ENCODE measurements around the gene PPP2R2D. TPM values are rescaled to one million over a fixed set of nuclear protein-coding genes. Genes with fewer than 3 reads are reported as not detected.

Gene PPP2R2D
- total RNA-seq, 2 donors from 2014 or later = 35.5 to 37.5 TPM

- no peak for TF ChIP-seq CTCF (conservative IDR thresholded peaks at IDR 0.05)
- Mint-ChIP-seq H3K9me3 (no peaks in the 10 kb centered on the region), H3K36me3 (ENCODE audit: low read depth) (peaks cover 24% of the 10 kb centered on the region), H3K27me3 (ENCODE audit: insufficient read depth) (no peaks in the 10 kb centered on the region), H3K4me1 (peaks cover 43% of the 10 kb centered on the region), H3K27ac (peak overlapping the region; percentile 14), H3K4me3 (no peak overlapping the region)
- Histone ChIP-seq H3K27ac (ENCODE audit: low read depth, low read length) (no peak overlapping the region), H3K9ac (ENCODE audit: extremely low read depth, low read length, poor library complexity, severe bottlenecking) (no peak overlapping the region), H3K27me3 (ENCODE audit: control insufficient read depth, insufficient read depth, low read length, poor library complexity, severe bottlenecking) (no peaks in the 10 kb centered on the region), H3K4me3 (ENCODE audit: low read length) (no peak overlapping the region), H3K4me1 (ENCODE audit: control insufficient read depth, insufficient read depth, low read length) (peaks cover 2% of the 10 kb centered on the region), H3K36me3 (ENCODE audit: control insufficient read depth, insufficient read depth, low read length) (peaks cover 44% of the 10 kb centered on the region), H3K9me3 (ENCODE audit: control insufficient read depth, low read length) (no peaks in the 10 kb centered on the region)
- WGBS, 2 experiments (ENCODE audit: insufficient coverage in 1 of 2, insufficient read length in 1 of 2) = 94% methylated on average over 5 of the region's 5 CpGs
- DNase-seq = no peak
These were observed 4.4 kb downstream of the PPP2R2D start for GRCh38 chr10:131905267-131905571.

- TF ChIP-seq CTCF (conservative IDR thresholded peaks at IDR 0.05) = no peak
- H3K4me1 Mint-ChIP-seq = peaks cover 43% of the 10 kb centered on the region
- Histone ChIP-seq H3K27me3 (ENCODE audit: control insufficient read depth, insufficient read depth, low read length, poor library complexity, severe bottlenecking) (no peaks in the 10 kb centered on the region), H3K27ac (ENCODE audit: low read depth, low read length) (no peak overlapping the region), H3K4me3 (ENCODE audit: low read length) (no peak overlapping the region), H3K36me3 (ENCODE audit: control insufficient read depth, insufficient read depth, low read length) (peaks cover 44% of the 10 kb centered on the region), H3K4me1 (ENCODE audit: control insufficient read depth, insufficient read depth, low read length) (peaks cover 2% of the 10 kb centered on the region), H3K9me3 (ENCODE audit: control insufficient read depth, low read length) (no peaks in the 10 kb centered on the region), H3K9ac (ENCODE audit: extremely low read depth, low read length, poor library complexity, severe bottlenecking) (no peak overlapping the region)
- no peaks in the 10 kb centered on the region for H3K27me3 Mint-ChIP-seq (ENCODE audit: insufficient read depth)
- H3K9me3 Mint-ChIP-seq = no peaks in the 10 kb centered on the region
- H3K27ac Mint-ChIP-seq = peak overlapping the region; percentile 14
- peaks cover 27% of the 10 kb centered on the region for H3K36me3 Mint-ChIP-seq (ENCODE audit: low read depth)
- no peak for DNase-seq
- 92 to 94% methylated on average over 14 to 17 of the region's 17 CpGs for WGBS, 2 experiments (ENCODE audit: insufficient coverage in 1 of 2, insufficient read length in 1 of 2)
- H3K4me3 Mint-ChIP-seq = no peak overlapping the region
These were observed 4.9 kb downstream of the PPP2R2D start for GRCh38 chr10:131905603-131906268.

GRCh38 chr10:131906269-131906639 is 5.4 kb downstream of the PPP2R2D start:
- Histone ChIP-seq H3K27me3 (ENCODE audit: control insufficient read depth, insufficient read depth, low read length, poor library complexity, severe bottlenecking) (no peaks in the 10 kb centered on the region), H3K4me3 (ENCODE audit: low read length) (no peak overlapping the region), H3K36me3 (ENCODE audit: control insufficient read depth, insufficient read depth, low read length) (peaks cover 44% of the 10 kb centered on the region), H3K4me1 (ENCODE audit: control insufficient read depth, insufficient read depth, low read length) (peaks cover 2% of the 10 kb centered on the region), H3K27ac (ENCODE audit: low read depth, low read length) (no peak overlapping the region), H3K9ac (ENCODE audit: extremely low read depth, low read length, poor library complexity, severe bottlenecking) (no peak overlapping the region), H3K9me3 (ENCODE audit: control insufficient read depth, low read length) (no peaks in the 10 kb centered on the region)
- WGBS, 2 experiments (ENCODE audit: insufficient coverage in 1 of 2, insufficient read length in 1 of 2) = 97 to 100% methylated on average over 1 of the region's 1 CpG
- H3K27me3 Mint-ChIP-seq (ENCODE audit: insufficient read depth) = no peaks in the 10 kb centered on the region
- H3K27ac Mint-ChIP-seq = no peak overlapping the region
- peaks cover 29% of the 10 kb centered on the region for H3K36me3 Mint-ChIP-seq (ENCODE audit: low read depth)
- DNase-seq = no peak
- H3K4me1 Mint-ChIP-seq = peaks cover 43% of the 10 kb centered on the region
- H3K9me3 Mint-ChIP-seq = no peaks in the 10 kb centered on the region
- no peak for TF ChIP-seq CTCF (conservative IDR thresholded peaks at IDR 0.05)
- H3K4me3 Mint-ChIP-seq = no peak overlapping the region

Measured in endodermal cell (in vitro differentiated cells).